Hematopoietic multipotent progenitor cell treated with erythropoietin and hydrocortisone succinate and interleukin-3 and kit ligand, for 17 days (in vitro differentiated cells): ENCODE measurements around the gene ASTN1.

Source experiments
- DNase-seq: peaks from one replicate; pipeline ENCODE4 v3.0.0-alpha.2; 2015; ENCODE audit warnings: low spot score

ASTN1 gene

GRCh38 chr1:176878750-176879536 lies 285.6 kb downstream of the ASTN1 start:
- no peak for DNase-seq

GRCh38 chr1:176877557-176877956 lies 287.0 kb downstream of the ASTN1 start:
- DNase-seq = no peak

- DNase-seq = no peak
These were observed 287.5 kb downstream of the ASTN1 start for GRCh38 chr1:176876966-176877515.

GRCh38 chr1:176869577-176869976 lies 294.9 kb downstream of the ASTN1 start:
- DNase-seq = no peak

GRCh38 chr1:176866011-176866714 lies 298.3 kb downstream of the ASTN1 start:
- DNase-seq = no peak

- no peak for DNase-seq
These were observed 300.3 kb downstream of the ASTN1 start for GRCh38 chr1:176864211-176864610.

- no peak for DNase-seq
These were observed 300.9 kb downstream of the ASTN1 start for GRCh38 chr1:176863613-176864012.

- DNase-seq = no peak
These were observed 306.0 kb downstream of the ASTN1 start for GRCh38 chr1:176858433-176858916.

GRCh38 chr1:176857632-176858031 lies 306.9 kb downstream of the ASTN1 start:
- DNase-seq = no peak

GRCh38 chr1:176854758-176855745 lies 309.5 kb downstream of the ASTN1 start:
- no peak for DNase-seq

GRCh38 chr1:176854121-176854520 lies 310.4 kb downstream of the ASTN1 start:
- no peak for DNase-seq

GRCh38 chr1:176853503-176853902 lies 311.0 kb downstream of the ASTN1 start:
- DNase-seq = no peak

- DNase-seq = no peak
These were observed 312.4 kb downstream of the ASTN1 start for GRCh38 chr1:176852124-176852523.

GRCh38 chr1:176850871-176851270 lies 313.6 kb downstream of the ASTN1 start:
- DNase-seq = no peak

GRCh38 chr1:176849281-176849680 lies 315.2 kb downstream of the ASTN1 start:
- DNase-seq = no peak

- DNase-seq = no peak
These were observed 317.5 kb downstream of the ASTN1 start for GRCh38 chr1:176847052-176847451.

- no peak for DNase-seq
These were observed 320.9 kb downstream of the ASTN1 start for GRCh38 chr1:176843352-176844297.

GRCh38 chr1:176841238-176841637 lies 323.3 kb downstream of the ASTN1 start:
- DNase-seq = no peak

GRCh38 chr1:176839216-176839615 lies 325.3 kb downstream of the ASTN1 start:
- no peak for DNase-seq

GRCh38 chr1:176838276-176838995 lies 326.1 kb downstream of the ASTN1 start:
- no peak for DNase-seq
